H1 (cell line): ENCODE data around the gene MAPT.

Experiments
- POLR2AphosphoS5 ChIP-seq: IDR thresholded peaks from 2 replicates; pipeline ENCODE4 v1.6.1; 2011; ENCODE audit warnings: low read depth, low read length
- USF2 ChIP-seq: IDR thresholded peaks from 2 replicates; pipeline ENCODE4 v1.6.1; 2011; ENCODE audit warnings: low read length, improper control_type of control experiment

DNA sequence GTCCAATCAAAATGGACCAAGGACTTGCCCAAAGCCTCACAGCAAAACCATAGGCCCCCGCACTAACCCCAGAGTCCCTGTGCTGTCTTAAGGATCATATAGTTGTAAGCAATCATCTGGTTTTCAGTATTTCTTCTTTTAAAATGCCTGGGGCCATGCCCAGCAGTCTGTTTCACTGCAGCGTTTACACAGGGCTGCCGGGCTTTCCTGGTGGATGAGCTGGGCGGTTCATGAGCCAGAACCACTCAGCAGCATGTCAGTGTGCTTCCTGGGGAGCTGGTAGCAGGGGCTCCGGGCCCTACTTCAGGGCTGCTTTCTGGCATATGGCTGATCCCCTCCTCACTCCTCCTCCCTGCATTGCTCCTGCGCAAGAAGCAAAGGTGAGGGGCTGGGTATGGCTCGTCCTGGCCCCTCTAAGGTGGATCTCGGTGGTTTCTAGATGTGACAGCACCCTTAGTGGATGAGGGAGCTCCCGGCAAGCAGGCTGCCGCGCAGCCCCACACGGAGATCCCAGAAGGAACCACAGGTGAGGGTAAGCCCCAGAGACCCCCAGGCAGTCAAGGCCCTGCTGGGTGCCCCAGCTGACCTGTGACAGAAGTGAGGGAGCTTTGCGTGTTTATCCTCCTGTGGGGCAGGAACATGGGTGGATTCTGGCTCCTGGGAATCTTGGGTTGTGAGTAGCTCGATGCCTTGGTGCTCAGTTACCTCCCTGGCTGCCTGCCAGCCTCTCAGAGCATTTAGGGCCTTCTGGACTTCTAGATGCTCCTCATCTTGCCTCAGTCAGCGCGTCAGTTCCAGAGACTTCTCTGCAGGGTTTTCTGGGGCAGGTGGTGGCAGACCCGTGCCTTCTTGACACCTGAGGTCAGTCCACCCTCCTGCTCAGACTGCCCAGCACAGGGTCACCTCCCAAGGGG, 79.8 kb downstream of the MAPT start:
- TF ChIP-seq USF2, result no peak
- no peak for TF ChIP-seq POLR2AphosphoS5
